ENCODE data around the gene PRDX2.
A peak's percentile ranks its signal among the peaks of the same experiment; 100 is the strongest.

GRCh38 chr19:12789904-12790619 is 11.5 kb downstream of the PRDX2 start:
- TF ChIP-seq CTCF (conservative IDR thresholded peaks at IDR 0.05; ENCODE audit: low read depth in 2 of 2), result no peak
- TF ChIP-seq POLR2AphosphoS5 (IDR thresholded peaks at IDR 0.05; ENCODE audit: low read depth), result peak; percentile 50; the same call in 1 of the 2 replicates
- TF ChIP-seq EZH2phosphoT487 (IDR thresholded peaks at IDR 0.05; ENCODE audit: unreplicated experiment), result no peak
- TF ChIP-seq EZH2 (IDR thresholded peaks at IDR 0.05; ENCODE audit: low read depth, unreplicated experiment), result no peak
- no peak for TF ChIP-seq CREB1 (CRISPR knock-in tag; IDR thresholded peaks at IDR 0.05; ENCODE audit: low read depth)
- TF ChIP-seq JUNB (IDR thresholded peaks at IDR 0.05; ENCODE audit: unreplicated experiment), result no peak
- no peak for TF ChIP-seq ZNF331 (CRISPR knock-in tag; IDR thresholded peaks at IDR 0.05; ENCODE audit: low read depth)
- no peak for TF ChIP-seq ZNF462 (CRISPR knock-in tag; IDR thresholded peaks at IDR 0.05)
- no peak for TF ChIP-seq REST (IDR thresholded peaks at IDR 0.05; ENCODE audit: unreplicated experiment)
- TF ChIP-seq ZNF114 (CRISPR knock-in tag; IDR thresholded peaks at IDR 0.05), result no peak
- 0 out of 2 replicates have a peak, but pooled peaks have one; percentile 21 for TF ChIP-seq ETS1 (IDR thresholded peaks at IDR 0.05)
